Heart left ventricle (tissue), 16 donors: ENCODE data around the gene NOS1AP. TPM values are rescaled to one million over a fixed set of nuclear protein-coding genes. Genes with fewer than 3 reads are reported as not detected.

Experiments
- ATAC-seq, 4 donors: fragments of 200-7000 bp; cut with Tn5 transposase; one replicate each; pipeline ENCODE4 v1.9.1; 2020 to 2022; ENCODE audit warnings: moderate library complexity in 4 of 4, mild to moderate bottlenecking in 3 of 4, moderate number of reproducible peaks in 1 of 4
- DNase-seq, 5 donors: peaks; one replicate each; pipeline ENCODE4 v3.0.0-alpha.2; 2020
- H3K27ac ChIP-seq, 12 donors: fragments of 200-600 bp; sonication (generic) in 4 of 12; one replicate each; pipeline versions ENCODE4 v1.5.0 to v1.8.0; 2016 to 2022; ENCODE audit warnings: mild to moderate bottlenecking in 2 of 12
- H3K27me3 ChIP-seq, 9 donors: fragments of 200-600 bp; sonication (generic) in 2 of 9; one replicate each; pipeline versions ENCODE4 v1.5.1 to v1.8.0; 2016 to 2022; ENCODE audit warnings: mild to moderate bottlenecking in 3 of 9
- H3K36me3 ChIP-seq, 9 donors: fragments of 200-600 bp; sonication (generic) in 2 of 9; one replicate each; pipeline versions ENCODE4 v1.5.0 to v1.8.0; 2018 to 2022; ENCODE audit warnings: mild to moderate bottlenecking in 2 of 9
- H3K4me1 ChIP-seq, 12 donors: fragments of 200-600 bp; sonication (generic) in 4 of 12; one replicate each; pipeline versions ENCODE4 v1.5.0 to v1.8.0; 2016 to 2022; ENCODE audit warnings: mild to moderate bottlenecking in 3 of 12
- H3K4me3 ChIP-seq, 12 donors: fragments of 200-600 bp; sonication (generic) in 4 of 12; one replicate each; pipeline versions ENCODE4 v1.5.0 to v1.8.0; 2017 to 2022; ENCODE audit warnings: mild to moderate bottlenecking in 9 of 12, moderate library complexity in 4 of 12
- H3K9me3 ChIP-seq, 12 donors: fragments of 200-600 bp; sonication (generic) in 4 of 12; one replicate each; pipeline versions ENCODE4 v1.5.0 to v1.8.0; 2016 to 2022; ENCODE audit warnings: mild to moderate bottlenecking in 1 of 12
- CTCF ChIP-seq, 12 donors: fragments of 200-600 bp; sonication (generic) in 4 of 12; IDR thresholded peaks; one replicate each; pipeline versions ENCODE4 v1.5.0 to v1.8.0; 2018 to 2022; ENCODE audit warnings: antibody characterized with exemption in 12 of 12, mild to moderate bottlenecking in 5 of 12
- POLR2A ChIP-seq, 2 donors: fragments of 450-650 bp; IDR thresholded peaks; one replicate each; pipeline ENCODE4 v1.6.1; 2017; ENCODE audit warnings: antibody characterized with exemption in 2 of 2, mild to moderate bottlenecking in 2 of 2, moderate library complexity in 2 of 2
- WGBS, 4 donors: extraction: QIAGEN DNeasy Blood & Tissue Kit in 2 of 4; methylation state at CpG; one replicate each; pipeline versions ENCODE4 v1.1.5 to v1.1.7; 2013 to 2018; 5-methylcytosine and 5-hydroxymethylcytosine counted together
- intact Hi-C, 10 donors: fragments of 100-400 bp; cut with DNase I; formaldehyde crosslinking; loops; one replicate each; pipeline versions ENCODE4 v1.11.1 to v1.14.2; 2022
- polyA plus RNA-seq, 2 donors: library from polyadenylated mRNA; stranded (reverse); fragments of 200-250 nt; gene quantifications; one replicate each; pipeline ENCODE4 v1.2.3, GENCODE V29; 2013
- total RNA-seq, 9 donors: library from RNA; depleted of rRNA in 2 of 9; stranded (reverse); fragments of >200 nt in 2 of 9; fragmentation: NEBNext Ultra II Directional in 3 of 9; extraction: Animal tissue kit (Norgen Biotek cat#: 25700) in 3 of 9; gene quantifications; one replicate each; pipeline versions ENCODE4 v1.1.0 to v1.2.4, GENCODE V29; 2016 to 2023
- donor health status: ischemic (EF 13 %, LVEDD 7.1; RV severe dilation, severe dysfunction).
- donor health status: healthy with polysubstance abuse.
- donor health status: DM: no; HTN: yes; CAD: no.
- donor health status: DM: no; HTN: no; CAD: no.
- donor health status: ischemic (EF 25% LVEDD 6.9; RV normal size, moderate dysfunction).
- donor health status: ischemic (EF 25% LVEDD 5.7; RV mildly dilated, moderate dysfunction).
- donor health status: healthy.
- donor health status: DM: yes; HTN: yes; CAD: no.
- donor health status: ischemic (EF 35%, LVEDD 5.7; RV mildly dilated, moderate dysfunction).
- donor health status: nonischemic (EF 11% LVEDD 7.7; RV severe dilation, severe dysfunction).
- donor health status: DM: yes; HTN: yes; CAD: no.
- donor health status: PGD.
- donor health status: ischemic (EF 29% LVEDD 5.4; RV normal size, mild dysfunction).
- donor health status: nonischemic (EF 23%, LVEDD 6.1; RV moderate dilation, normal function).

NOS1AP gene
- total and polyA plus RNA-seq, 11 donors = 1.1 to 6.4 (median 4.3) TPM

- H3K27ac ChIP-seq = no peak overlapping the region
- H3K9me3 ChIP-seq = no peaks in the 10 kb centered on the region
- H3K27me3 ChIP-seq = no peaks in the 10 kb centered on the region
- peaks cover 0 to 7% (median 0%) of the 10 kb centered on the region in 12 donors for H3K4me1 ChIP-seq
- intact Hi-C loops = no loop called here
- no peak for ATAC-seq
- DNase-seq = no peak
- WGBS, 4 donors = 87 to 94% (median 89%) methylated on average over 2 of the region's 2 CpGs
- TF ChIP-seq POLR2A (IDR thresholded peaks at IDR 0.05) (no peak), CTCF (IDR thresholded peaks at IDR 0.05) (no peak)
- no peak overlapping the region for H3K4me3 ChIP-seq
- H3K36me3 ChIP-seq = no peaks in the 10 kb centered on the region
These were observed 181.6 kb downstream of the NOS1AP start for GRCh38 chr1:162251102-162251501.

GRCh38 chr1:162252214-162252613 is 182.7 kb downstream of the NOS1AP start:
- TF ChIP-seq POLR2A (IDR thresholded peaks at IDR 0.05) (no peak), CTCF (IDR thresholded peaks at IDR 0.05) (no peak)
- 84 to 91% (median 87%) methylated on average over 2 of the region's 2 CpGs for WGBS, 4 donors

DNA sequence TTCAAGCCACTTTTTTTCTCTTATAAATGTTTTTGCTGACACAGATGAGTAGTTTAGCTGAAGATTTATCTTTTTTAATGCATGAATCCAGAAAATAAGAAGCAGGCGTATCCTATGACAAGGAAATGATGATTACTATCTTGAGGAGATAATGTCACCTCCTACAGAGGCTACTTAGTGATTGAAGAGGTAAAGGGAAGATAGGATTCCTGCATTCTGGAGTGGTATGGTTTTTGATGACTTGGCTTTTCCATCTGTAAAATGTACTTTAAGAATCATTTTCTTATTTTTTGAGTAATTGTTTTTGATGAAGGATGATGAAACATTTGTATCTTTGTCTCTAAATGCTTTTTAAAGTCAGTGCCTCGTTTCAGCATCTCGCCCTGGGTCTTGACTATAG is 184.3 kb downstream of the NOS1AP start:
- 85 to 94% (median 89%) methylated on average over 3 of the region's 3 CpGs for WGBS, 4 donors
- H3K4me1 ChIP-seq = peaks cover 0 to 5% (median 0%) of the 10 kb centered on the region in 12 donors
- no peak for ATAC-seq
- no peak overlapping the region for H3K4me3 ChIP-seq
- no peak for DNase-seq
- no peaks in the 10 kb centered on the region for H3K9me3 ChIP-seq
- H3K27ac ChIP-seq = no peak overlapping the region
- H3K36me3 ChIP-seq = no peaks in the 10 kb centered on the region
- no peak for TF ChIP-seq POLR2A (IDR thresholded peaks at IDR 0.05)
- TF ChIP-seq CTCF (IDR thresholded peaks at IDR 0.05) = no peak
- H3K27me3 ChIP-seq = no peaks in the 10 kb centered on the region
- intact Hi-C loops = no loop called here

More at GRCh38 chr1:162252214-162252613, 182.7 kb downstream of the NOS1AP start:
- ATAC-seq (no peak), DNase-seq (no peak)
- Histone ChIP-seq H3K4me1 (peaks cover 0 to 6% (median 0%) of the 10 kb centered on the region in 12 donors), H3K36me3 (no peaks in the 10 kb centered on the region), H3K27me3 (no peaks in the 10 kb centered on the region), H3K27ac (no peak overlapping the region), H3K9me3 (no peaks in the 10 kb centered on the region), H3K4me3 (no peak overlapping the region)
- intact Hi-C loops = no loop called here

DNA sequence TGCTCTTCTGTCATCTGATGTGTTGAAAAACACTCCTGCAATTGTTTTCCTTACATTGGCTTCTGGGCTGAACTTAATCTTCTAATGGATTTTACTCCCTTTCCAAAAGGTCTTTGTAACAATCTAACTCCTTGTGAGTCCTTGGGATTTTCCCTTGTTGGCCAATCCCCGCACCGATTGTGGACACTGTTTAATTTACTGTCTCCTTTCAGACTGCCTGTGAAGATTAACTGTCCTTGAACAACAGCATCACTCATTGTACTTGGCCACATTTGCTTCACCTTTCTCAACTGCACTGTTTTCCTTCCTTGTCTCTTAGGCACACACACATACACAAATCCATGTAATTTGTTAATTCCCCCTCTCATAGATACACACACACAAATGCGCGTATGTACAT is 186.8 kb downstream of the NOS1AP start:
- DNase-seq (no peak), ATAC-seq (no peak)
- TF ChIP-seq CTCF (IDR thresholded peaks at IDR 0.05) = no peak
- no peak for TF ChIP-seq POLR2A (IDR thresholded peaks at IDR 0.05)
- Histone ChIP-seq H3K9me3 (no peaks in the 10 kb centered on the region), H3K4me1 (peaks cover 0 to 5% (median 0%) of the 10 kb centered on the region in 12 donors), H3K27me3 (no peaks in the 10 kb centered on the region), H3K27ac (no peak overlapping the region), H3K4me3 (no peak overlapping the region), H3K36me3 (no peaks in the 10 kb centered on the region)
- intact Hi-C loops = no loop called here
- WGBS, 4 donors = 86 to 95% (median 91%) methylated on average over 4 of the region's 4 CpGs
